ENCODE results near the gene PODXL.

PODXL gene

GRCh38 chr7:131563918-131564317 lies 7.5 kb upstream of the PODXL start:
- intact Hi-C loops (cut with DNase I; ENCODE audit: low total_unique reads), result no loop called here
- Histone ChIP-seq H3K27me3 (no peaks in the 10 kb centered on the region), H3K4me3 (no peak overlapping the region), H3K4me1 (no peaks in the 10 kb centered on the region), H3K36me3 (no peaks in the 10 kb centered on the region), H3K9me3 (no peaks in the 10 kb centered on the region), H3K27ac (no peak overlapping the region)
- TF ChIP-seq CTCF (IDR thresholded peaks at IDR 0.05), result no peak
- DNase-seq, result no peak

GRCh38 chr7:131562941-131563340 lies 6.5 kb upstream of the PODXL start:
- no peak overlapping the region for H3K4me3 ChIP-seq
- no peak overlapping the region for H3K27ac ChIP-seq
- no peaks in the 10 kb centered on the region for H3K27me3 ChIP-seq
- DNase-seq, result no peak
- peaks cover 0 to 8% (median 3%) of the 10 kb centered on the region in 4 donors for H3K4me1 ChIP-seq
- H3K9me3 ChIP-seq, result no peaks in the 10 kb centered on the region
- intact Hi-C loops (cut with DNase I; ENCODE audit: low total_unique reads), result no loop called here
- TF ChIP-seq CTCF (IDR thresholded peaks at IDR 0.05), result no peak
- no peaks in the 10 kb centered on the region for H3K36me3 ChIP-seq

GRCh38 chr7:131560061-131560460 lies 3.6 kb upstream of the PODXL start:
- intact Hi-C loops (cut with DNase I; ENCODE audit: low total_unique reads), result no loop called here
- Histone ChIP-seq H3K27ac (no peak overlapping the region), H3K4me3 (no peak overlapping the region), H3K36me3 (no peaks in the 10 kb centered on the region), H3K9me3 (no peaks in the 10 kb centered on the region), H3K27me3 (no peaks in the 10 kb centered on the region), H3K4me1 (peaks cover 0 to 33% (median 27%) of the 10 kb centered on the region in 4 donors)
- DNase-seq, result no peak
- no peak for TF ChIP-seq CTCF (IDR thresholded peaks at IDR 0.05)

- H3K36me3 ChIP-seq, result no peaks in the 10 kb centered on the region
- peak overlapping the region in 1 of 2 donors; percentile 42 for H3K27ac ChIP-seq
- DNase-seq, result peak; percentile 35 to 65
- intact Hi-C loops (cut with DNase I; ENCODE audit: low total_unique reads), result no loop called here
- peaks cover 0 to 41% (median 29%) of the 10 kb centered on the region in 4 donors for H3K4me1 ChIP-seq
- no peaks in the 10 kb centered on the region for H3K9me3 ChIP-seq
- no peak for TF ChIP-seq CTCF (IDR thresholded peaks at IDR 0.05)
- no peaks in the 10 kb centered on the region for H3K27me3 ChIP-seq
- peak overlapping the region; percentile 41 to 62 for H3K4me3 ChIP-seq
Measured at GRCh38 chr7:131557652-131558385, 1.4 kb upstream of the PODXL start.

- no peaks in the 10 kb centered on the region for H3K27me3 ChIP-seq
- peaks cover 0 to 41% (median 29%) of the 10 kb centered on the region in 4 donors for H3K4me1 ChIP-seq
- peak overlapping the region in 1 of 2 donors; percentile 26 for H3K27ac ChIP-seq
- TF ChIP-seq CTCF (IDR thresholded peaks at IDR 0.05), result no peak
- no peak for DNase-seq
- no peaks in the 10 kb centered on the region for H3K36me3 ChIP-seq
- peak overlapping the region; percentile 57 to 62 for H3K4me3 ChIP-seq
- no peaks in the 10 kb centered on the region for H3K9me3 ChIP-seq
- intact Hi-C loops (cut with DNase I; ENCODE audit: low total_unique reads), result no loop called here
Measured at GRCh38 chr7:131556909-131557651, 652 bp upstream of the PODXL start.

Data from tibial artery (tissue), 4 donors.